Smooth muscle cell (in vitro differentiated cells): ENCODE results near the gene NR5A1. TPM values are rescaled to one million over a fixed set of nuclear protein-coding genes. Genes with fewer than 3 reads are reported as not detected.

ENCODE experiments used
- DNase-seq: peaks from one replicate; lab custom pipeline; 2025; ENCODE audit not compliant: unreplicated experiment; lab: John Stamatoyannopoulos, UW
- H2AFZ ChIP-seq: fragments of 200-600 bp; sonication (generic); 2 replicates; pipeline ENCODE4 v1.6.0; 2016; ENCODE audit warnings: antibody characterized with exemption, low read depth, mild to moderate bottlenecking
- H3F3A ChIP-seq: fragments of 200-600 bp; sonication (generic); 2 replicates; pipeline ENCODE4 v1.6.0; 2017; ENCODE audit warnings: antibody characterized with exemption, low read depth
- H3K27ac ChIP-seq: fragments of 200-600 bp; sonication (generic); 2 replicates; pipeline ENCODE4 v1.5.1; 2016; ENCODE audit warnings: low read depth, mild to moderate bottlenecking
- H3K27me3 ChIP-seq: fragments of 200-600 bp; sonication (generic); 2 replicates; pipeline ENCODE4 v1.6.1; 2016; ENCODE audit warnings: low read depth, mild to moderate bottlenecking
- H3K36me3 ChIP-seq: fragments of 200-600 bp; sonication (generic); 2 replicates; pipeline ENCODE4 v1.5.1; 2016; ENCODE audit warnings: low read depth
- H3K4me1 ChIP-seq: fragments of 200-600 bp; sonication (generic); 2 replicates; pipeline ENCODE4 v1.5.1; 2016; ENCODE audit warnings: low read depth
- H3K4me2 ChIP-seq: fragments of 200-600 bp; sonication (generic); 2 replicates; pipeline ENCODE4 v1.6.0; 2016; ENCODE audit warnings: mild to moderate bottlenecking
- H3K4me3 ChIP-seq: fragments of 200-600 bp; sonication (generic); 2 replicates; pipeline ENCODE4 v1.5.1; 2016; ENCODE audit warnings: mild to moderate bottlenecking
- H3K79me2 ChIP-seq: fragments of 200-600 bp; sonication (generic); 2 replicates; pipeline ENCODE4 v1.6.0; 2016; ENCODE audit warnings: low read depth, mild to moderate bottlenecking
- H3K9ac ChIP-seq: fragments of 200-600 bp; sonication (generic); 2 replicates; pipeline ENCODE4 v1.6.0; 2016; ENCODE audit warnings: low read depth
- H3K9me3 ChIP-seq: fragments of 200-600 bp; sonication (generic); replicated peaks from 2 replicates; pipeline ENCODE4 v1.5.1; 2016; ENCODE audit warnings: low read depth
- H4K20me1 ChIP-seq: fragments of 200-600 bp; sonication (generic); 2 replicates; pipeline ENCODE4 v1.6.0; 2016; ENCODE audit warnings: low read depth
- CTCF ChIP-seq: fragments of 200-600 bp; sonication (generic); IDR thresholded peaks from 2 replicates; pipeline ENCODE4 v1.5.1; 2017; ENCODE audit warnings: borderline replicate concordance, mild to moderate bottlenecking, antibody characterized with exemption; ENCODE audit not compliant: insufficient read depth, poor library complexity, severe bottlenecking
- WGBS: methylation state at CpG from one replicate; pipeline ENCODE4 v1.1.7; 2016; ENCODE audit warnings: low lambda C conversion rate; 5-methylcytosine and 5-hydroxymethylcytosine counted together
- polyA plus RNA-seq: library from polyadenylated mRNA; unstranded; fragments of >200 nt; fragmentation: Nextera tagmentation; extraction: Ambion mirVana; gene quantifications from 2 replicates; pipeline ENCODE4 v1.2.1, GENCODE V29; 2016
- total RNA-seq: library from RNA; depleted of rRNA; stranded (reverse); fragments of >200 nt; gene quantifications from 2 replicates; pipeline ENCODE4 v1.2.3, GENCODE V29; 2014

The NR5A1 gene
- total and polyA plus RNA-seq, 2 experiments from 2014 or later = not detected

GRCh38 chr9:124481115-124481514, 26.1 kb downstream of the NR5A1 start:
- H2AFZ ChIP-seq = no peak overlapping the region
- no peak for DNase-seq
- no peak overlapping the region for H3K4me3 ChIP-seq
- peaks cover 26% of the 10 kb centered on the region for H3K4me1 ChIP-seq
- no peaks in the 10 kb centered on the region for H3K79me2 ChIP-seq
- no peaks in the 10 kb centered on the region for H3F3A ChIP-seq
- no peaks in the 10 kb centered on the region for H3K36me3 ChIP-seq
- H3K9ac ChIP-seq = no peak overlapping the region
- H3K27ac ChIP-seq = no peak overlapping the region
- peaks cover 7% of the 10 kb centered on the region for H3K27me3 ChIP-seq
- H3K9me3 ChIP-seq = no peaks in the 10 kb centered on the region
- H4K20me1 ChIP-seq = no peaks in the 10 kb centered on the region
- no peak overlapping the region for H3K4me2 ChIP-seq
- no peak for TF ChIP-seq CTCF
- WGBS = 92% methylated on average over 14 of the region's 17 CpGs

- Histone ChIP-seq H3K79me2 (no peaks in the 10 kb centered on the region), H3K4me1 (peaks cover 21% of the 10 kb centered on the region), H3K27me3 (peaks cover 6% of the 10 kb centered on the region), H3K27ac (no peak overlapping the region), H4K20me1 (no peaks in the 10 kb centered on the region), H3K36me3 (no peaks in the 10 kb centered on the region), H3K4me3 (no peak overlapping the region), H3K9ac (no peak overlapping the region), H2AFZ (no peak overlapping the region), H3F3A (no peaks in the 10 kb centered on the region), H3K9me3 (no peaks in the 10 kb centered on the region), H3K4me2 (no peak overlapping the region)
- no peak for DNase-seq
- peak; percentile 26 for TF ChIP-seq CTCF
- WGBS = 32% methylated on average over 7 of the region's 7 CpGs
Observed at GRCh38 chr9:124480621-124480981, 26.6 kb downstream of the NR5A1 start.

- peaks cover 6% of the 10 kb centered on the region for H3K27me3 ChIP-seq
Observed at GRCh38 chr9:124479947-124480620, 27.1 kb downstream of the NR5A1 start.

More at GRCh38 chr9:124479947-124480620, 27.1 kb downstream of the NR5A1 start:
- no peak for DNase-seq
- no peak overlapping the region for H3K4me3 ChIP-seq
- H3K9me3 ChIP-seq = no peaks in the 10 kb centered on the region
- H3K4me2 ChIP-seq = no peak overlapping the region
- no peak overlapping the region for H3K27ac ChIP-seq
- no peaks in the 10 kb centered on the region for H4K20me1 ChIP-seq
- 83% methylated on average over 6 of the region's 6 CpGs for WGBS
- no peak overlapping the region for H2AFZ ChIP-seq
- H3K9ac ChIP-seq = no peak overlapping the region
- no peaks in the 10 kb centered on the region for H3K79me2 ChIP-seq
- no peaks in the 10 kb centered on the region for H3K36me3 ChIP-seq
- peaks cover 16% of the 10 kb centered on the region for H3K4me1 ChIP-seq
- no peaks in the 10 kb centered on the region for H3F3A ChIP-seq
- no peak for TF ChIP-seq CTCF
